ENCODE data around the gene TPSAB1. TPM values are rescaled to one million over a fixed set of nuclear protein-coding genes. Genes with fewer than 3 reads are reported as not detected.
"Not testable (repeated sequence)": the region's sequence is repeated elsewhere in the genome, so short reads cannot be mapped to it uniquely, and the experiment has no call there.

Gene TPSAB1
- total RNA-seq (2022): not detected in 2 replicates
- percentile 18 among the genes with signal in this experiment for Bru-seq, nascent RNA
- not detected for BruChase-seq, experiment 1, labeled RNA remaining after a 2-hour chase
- not detected for BruChase-seq, experiment 2, labeled RNA remaining after a 6-hour chase
- long read RNA-seq: 0 reads

GRCh38 chr16:1240436-1240835, at the start of gene TPSAB1:
TPSAB1 (plus strand) TSS chr16:1240705; CDS start chr16:1240939, 234 bp downstream.
- H3K9me3 ChIP-seq; H3K27me3 Mint-ChIP-seq (ENCODE audit: insufficient read depth, unreplicated experiment); POLR2A ChIA-PET; H3K27me3 ChIP-seq (replicated peaks; ENCODE audit: control insufficient read depth, insufficient read depth, low read length); H3K4me3 ChIP-seq (ENCODE audit: low read depth, low read length); DNase-seq; H3K4me3 Mint-ChIP-seq (ENCODE audit: unreplicated experiment); H3K36me3 Mint-ChIP-seq (ENCODE audit: insufficient read depth, unreplicated experiment); BruUV-seq (replicated peaks); H3K4me1 ChIP-seq; CTCF ChIA-PET; H3K36me3 ChIP-seq (ENCODE audit: control insufficient read depth, insufficient read depth, low read length); H3K9me3 Mint-ChIP-seq (ENCODE audit: unreplicated experiment); H3K4me1 Mint-ChIP-seq (ENCODE audit: low read depth, unreplicated experiment); intact Hi-C loops (cut with micrococcal nuclease; ENCODE audit: unreplicated experiment); H3K27ac Mint-ChIP-seq (ENCODE audit: unreplicated experiment): not testable (repeated sequence)

GRCh38 chr16:1190789-1191188, 49.7 kb upstream of the TPSAB1 start:
- H3K9me3 Mint-ChIP-seq (ENCODE audit: unreplicated experiment); H3K4me3 ChIP-seq (ENCODE audit: low read depth, low read length); intact Hi-C loops (cut with micrococcal nuclease; ENCODE audit: unreplicated experiment): not testable (repeated sequence)

GRCh38 chr16:1192384-1193073, 48.0 kb upstream of the TPSAB1 start:
- H3K9me3 Mint-ChIP-seq (ENCODE audit: unreplicated experiment): no peaks in the 10 kb centered on the region
- TF ChIP-seq CTCF (IDR thresholded peaks at IDR 0.05; ENCODE audit: insufficient read depth in 1 of 2, low read depth in 1 of 2, low read length in 1 of 2, severe bottlenecking in 1 of 2, unreplicated experiment in 1 of 2): no peak
- ChIA-PET POLR2A (no interaction called here), CTCF (no interaction called here)
- H3K4me1 ChIP-seq: no peaks in the 10 kb centered on the region
- BruUV-seq (replicated peaks): no TSS peak
- H3K4me3 ChIP-seq (ENCODE audit: low read depth, low read length): no peak overlapping the region
- no peaks in the 10 kb centered on the region for H3K9me3 ChIP-seq
- H3K36me3 ChIP-seq (ENCODE audit: control insufficient read depth, insufficient read depth, low read length): no peaks in the 10 kb centered on the region
- H3K4me1 Mint-ChIP-seq (ENCODE audit: low read depth, unreplicated experiment): no peaks in the 10 kb centered on the region
- no peak overlapping the region for H3K27ac Mint-ChIP-seq (ENCODE audit: unreplicated experiment)
- H3K36me3 Mint-ChIP-seq (ENCODE audit: insufficient read depth, unreplicated experiment): no peaks in the 10 kb centered on the region
- no peak overlapping the region for H3K4me3 Mint-ChIP-seq (ENCODE audit: unreplicated experiment)
- no peaks in the 10 kb centered on the region for H3K27me3 ChIP-seq (replicated peaks; ENCODE audit: control insufficient read depth, insufficient read depth, low read length)
- intact Hi-C loops (cut with micrococcal nuclease; ENCODE audit: unreplicated experiment): no loop called here
- H3K27me3 Mint-ChIP-seq (ENCODE audit: insufficient read depth, unreplicated experiment): no peaks in the 10 kb centered on the region
- no peak for DNase-seq

More at GRCh38 chr16:1190789-1191188, 49.7 kb upstream of the TPSAB1 start:
- H3K36me3 Mint-ChIP-seq (ENCODE audit: insufficient read depth, unreplicated experiment); H3K36me3 ChIP-seq (ENCODE audit: control insufficient read depth, insufficient read depth, low read length); H3K27me3 ChIP-seq (replicated peaks; ENCODE audit: control insufficient read depth, insufficient read depth, low read length); CTCF ChIA-PET; BruUV-seq (replicated peaks); POLR2A ChIA-PET; H3K4me1 Mint-ChIP-seq (ENCODE audit: low read depth, unreplicated experiment); H3K27me3 Mint-ChIP-seq (ENCODE audit: insufficient read depth, unreplicated experiment); H3K4me3 Mint-ChIP-seq (ENCODE audit: unreplicated experiment); H3K4me1 ChIP-seq; H3K9me3 ChIP-seq; DNase-seq; H3K27ac Mint-ChIP-seq (ENCODE audit: unreplicated experiment): not testable (repeated sequence)

GRCh38 chr16:1193143-1193824, 47.2 kb upstream of the TPSAB1 start:
- ChIA-PET POLR2A (no interaction called here), CTCF (interaction anchor here (1.0 kb wide), 1 partner anchor 87 kb away, joined by 3 read pairs; no protein-coding TSS in a partner anchor)
- intact Hi-C loops (cut with micrococcal nuclease; ENCODE audit: unreplicated experiment): no loop called here
- no peak overlapping the region for H3K4me3 Mint-ChIP-seq (ENCODE audit: unreplicated experiment)
- no peaks in the 10 kb centered on the region for H3K27me3 ChIP-seq (replicated peaks; ENCODE audit: control insufficient read depth, insufficient read depth, low read length)
- H3K36me3 Mint-ChIP-seq (ENCODE audit: insufficient read depth, unreplicated experiment): no peaks in the 10 kb centered on the region
- no peak overlapping the region for H3K4me3 ChIP-seq (ENCODE audit: low read depth, low read length)
- H3K4me1 ChIP-seq: no peaks in the 10 kb centered on the region
- H3K36me3 ChIP-seq (ENCODE audit: control insufficient read depth, insufficient read depth, low read length): no peaks in the 10 kb centered on the region
- H3K9me3 Mint-ChIP-seq (ENCODE audit: unreplicated experiment): no peaks in the 10 kb centered on the region
- H3K9me3 ChIP-seq: no peaks in the 10 kb centered on the region
- TF ChIP-seq CTCF (IDR thresholded peaks at IDR 0.05; ENCODE audit: insufficient read depth in 1 of 2, low read depth in 1 of 2, low read length in 1 of 2, severe bottlenecking in 1 of 2, unreplicated experiment in 1 of 2): no peak
- no peak overlapping the region for H3K27ac Mint-ChIP-seq (ENCODE audit: unreplicated experiment)
- peak in 1 of 2 experiments; percentile 25 for DNase-seq
- no peaks in the 10 kb centered on the region for H3K4me1 Mint-ChIP-seq (ENCODE audit: low read depth, unreplicated experiment)
- H3K27me3 Mint-ChIP-seq (ENCODE audit: insufficient read depth, unreplicated experiment): no peaks in the 10 kb centered on the region
- BruUV-seq (replicated peaks): no TSS peak

All from Caco-2 (cell line).